ENCODE measurements around the gene TK1. TPM values are rescaled to one million over a fixed set of nuclear protein-coding genes. Genes with fewer than 3 reads are reported as not detected.

The TK1 gene
- total RNA-seq, 1 experiment from 2014 or later = 133 TPM

DNA sequence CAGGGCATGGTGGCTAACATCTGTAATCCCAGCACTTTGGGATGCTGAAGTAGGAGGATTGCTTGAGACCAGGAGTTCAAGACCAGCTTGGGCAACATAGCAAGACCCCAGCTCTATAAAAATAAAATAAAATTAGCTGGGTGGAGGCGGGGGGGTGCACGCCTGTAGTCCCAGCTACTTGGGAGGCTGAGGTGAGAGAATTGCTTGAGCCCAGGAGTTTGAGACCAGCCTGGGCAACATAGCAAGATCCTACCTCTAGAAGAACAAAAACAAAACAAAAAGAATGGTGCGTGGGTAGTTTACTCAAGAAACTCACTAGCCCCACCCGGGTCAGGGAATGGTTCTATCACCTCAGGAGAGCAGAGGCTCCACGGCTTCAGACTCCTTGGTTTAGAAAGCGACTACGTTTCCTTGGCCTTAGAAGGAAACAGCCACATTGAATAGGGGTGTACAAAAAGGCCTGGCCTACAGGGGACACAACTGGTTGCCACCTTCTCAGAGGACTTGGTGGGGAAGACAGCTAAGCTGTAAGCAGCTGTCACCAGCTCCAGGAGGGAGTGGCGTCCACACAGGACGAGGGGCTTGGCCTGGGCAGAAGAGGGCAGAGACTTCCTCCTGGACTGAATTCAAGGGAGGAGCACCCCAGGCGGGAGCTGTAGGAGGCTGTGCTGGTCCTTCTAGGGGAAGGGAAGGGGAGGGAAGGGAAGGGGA lies 716 bp downstream of the TK1 start:
- BruUV-seq (replicated peaks) = TSS peak; percentile 30
- TF ChIP-seq, protein P1, sequence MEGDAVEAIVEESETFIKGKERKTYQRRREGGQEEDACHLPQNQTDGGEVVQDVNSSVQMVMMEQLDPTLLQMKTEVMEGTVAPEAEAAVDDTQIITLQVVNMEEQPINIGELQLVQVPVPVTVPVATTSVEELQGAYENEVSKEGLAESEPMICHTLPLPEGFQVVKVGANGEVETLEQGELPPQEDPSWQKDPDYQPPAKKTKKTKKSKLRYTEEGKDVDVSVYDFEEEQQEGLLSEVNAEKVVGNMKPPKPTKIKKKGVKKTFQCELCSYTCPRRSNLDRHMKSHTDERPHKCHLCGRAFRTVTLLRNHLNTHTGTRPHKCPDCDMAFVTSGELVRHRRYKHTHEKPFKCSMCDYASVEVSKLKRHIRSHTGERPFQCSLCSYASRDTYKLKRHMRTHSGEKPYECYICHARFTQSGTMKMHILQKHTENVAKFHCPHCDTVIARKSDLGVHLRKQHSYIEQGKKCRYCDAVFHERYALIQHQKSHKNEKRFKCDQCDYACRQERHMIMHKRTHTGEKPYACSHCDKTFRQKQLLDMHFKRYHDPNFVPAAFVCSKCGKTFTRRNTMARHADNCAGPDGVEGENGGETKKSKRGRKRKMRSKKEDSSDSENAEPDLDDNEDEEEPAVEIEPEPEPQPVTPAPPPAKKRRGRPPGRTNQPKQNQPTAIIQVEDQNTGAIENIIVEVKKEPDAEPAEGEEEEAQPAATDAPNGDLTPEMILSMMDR (conservative IDR thresholded peaks at IDR 0.05; ENCODE audit: low read depth, low read length) = no peak
- no peak for TF ChIP-seq EZH2 (IDR thresholded peaks at IDR 0.05; ENCODE audit: borderline replicate concordance, low read depth, low read length, poor library complexity, severe bottlenecking)
- Histone ChIP-seq H3K36me3 (ENCODE audit: insufficient read depth, low read length, poor library complexity, severe bottlenecking) (peaks cover 42% of the 10 kb centered on the region), H3K4me3 (ENCODE audit: low read depth, low read length, poor library complexity, severe bottlenecking) (peak overlapping the region; percentile 73), H3K27ac (ENCODE audit: low read depth, low read length, poor library complexity, severe bottlenecking) (no peak overlapping the region), H3K4me1 (ENCODE audit: insufficient read depth, low read length, poor library complexity, severe bottlenecking) (peaks cover 17% of the 10 kb centered on the region), H3K9me3 (ENCODE audit: low read depth, low read length, poor library complexity, severe bottlenecking) (no peaks in the 10 kb centered on the region), H3K27me3 (replicated peaks; ENCODE audit: insufficient read depth, low read depth, low read length, poor library complexity) (no peaks in the 10 kb centered on the region)
- ChIA-PET POLR2A (ENCODE audit: low non-redundant PET) (no interaction called here), CTCF (interaction anchor here (0.5 to 1.0 kb wide), 4 partner anchors 10 to 146 kb away, joined by 3 to 8 read pairs (median 3); no protein-coding TSS in a partner anchor)
- intact Hi-C loops (cut with micrococcal nuclease; ENCODE audit: unreplicated experiment) = no loop called here
- peak; percentile 42 for DNase-seq (ENCODE audit: low spot score)

DNA sequence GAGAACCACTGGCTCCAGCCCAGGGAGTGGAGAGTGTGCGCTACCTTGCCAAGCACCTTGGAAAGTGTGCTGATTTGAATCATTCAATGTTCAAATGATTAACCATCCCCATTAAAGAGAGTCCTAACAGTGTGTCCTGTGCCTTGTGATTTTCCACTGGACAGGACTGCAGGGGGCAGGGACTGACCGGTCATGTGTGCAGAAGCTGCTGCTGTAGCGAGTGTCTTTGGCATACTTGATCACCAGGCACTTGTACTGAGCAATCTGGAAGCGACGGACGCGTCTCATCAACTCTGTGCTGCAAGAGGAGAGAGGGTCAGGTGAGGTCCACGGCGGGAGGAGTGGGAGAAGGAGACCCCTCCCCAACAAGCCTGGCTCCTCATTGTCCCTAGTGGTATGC lies 2.0 kb downstream of the TK1 start:
- CTCF ChIA-PET = no interaction called here
- intact Hi-C loops (cut with micrococcal nuclease; ENCODE audit: unreplicated experiment) = no loop called here
- TF ChIP-seq EZH2 (IDR thresholded peaks at IDR 0.05; ENCODE audit: borderline replicate concordance, low read depth, low read length, poor library complexity, severe bottlenecking) = no peak
- TF ChIP-seq, protein P1 (conservative IDR thresholded peaks at IDR 0.05; ENCODE audit: low read depth, low read length) = no peak
- no peaks in the 10 kb centered on the region for H3K9me3 ChIP-seq (ENCODE audit: low read depth, low read length, poor library complexity, severe bottlenecking)
- no peak overlapping the region for H3K27ac ChIP-seq (ENCODE audit: low read depth, low read length, poor library complexity, severe bottlenecking)
- BruUV-seq (replicated peaks) = no TSS peak
- DNase-seq (ENCODE audit: low spot score) = no peak
- peaks cover 49% of the 10 kb centered on the region for H3K36me3 ChIP-seq (ENCODE audit: insufficient read depth, low read length, poor library complexity, severe bottlenecking)
- no peaks in the 10 kb centered on the region for H3K27me3 ChIP-seq (replicated peaks; ENCODE audit: insufficient read depth, low read depth, low read length, poor library complexity)
- peaks cover 17% of the 10 kb centered on the region for H3K4me1 ChIP-seq (ENCODE audit: insufficient read depth, low read length, poor library complexity, severe bottlenecking)
- H3K4me3 ChIP-seq (ENCODE audit: low read depth, low read length, poor library complexity, severe bottlenecking) = peak overlapping the region; percentile 7
- POLR2A ChIA-PET (ENCODE audit: low non-redundant PET) = no interaction called here

DNA sequence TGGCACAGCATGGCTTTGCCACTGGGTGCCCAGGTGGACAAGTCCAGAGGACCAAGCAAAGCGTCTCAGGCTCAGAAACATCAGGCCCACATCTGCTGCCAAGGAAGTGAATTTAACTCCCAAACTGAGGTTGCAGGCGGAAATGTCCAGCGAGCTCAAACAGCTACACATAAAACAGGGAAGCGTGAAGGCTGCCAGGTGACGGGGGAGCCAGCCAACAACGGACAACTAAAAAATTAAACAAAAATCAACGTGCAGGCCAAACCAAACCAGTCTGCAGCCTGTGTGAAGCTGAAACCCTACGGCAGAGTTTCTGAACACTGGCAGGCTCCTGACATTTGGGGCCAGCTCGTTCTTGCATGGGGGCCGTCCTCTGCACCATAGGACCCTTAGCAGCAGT lies 2.5 kb downstream of the TK1 start:
- peaks cover 54% of the 10 kb centered on the region for H3K36me3 ChIP-seq (ENCODE audit: insufficient read depth, low read length, poor library complexity, severe bottlenecking)
- peaks cover 17% of the 10 kb centered on the region for H3K4me1 ChIP-seq (ENCODE audit: insufficient read depth, low read length, poor library complexity, severe bottlenecking)
- no peaks in the 10 kb centered on the region for H3K9me3 ChIP-seq (ENCODE audit: low read depth, low read length, poor library complexity, severe bottlenecking)
- no TSS peak for BruUV-seq (replicated peaks)
- TF ChIP-seq, protein P1 (conservative IDR thresholded peaks at IDR 0.05; ENCODE audit: low read depth, low read length) = no peak
- no peak for TF ChIP-seq EZH2 (IDR thresholded peaks at IDR 0.05; ENCODE audit: borderline replicate concordance, low read depth, low read length, poor library complexity, severe bottlenecking)
- POLR2A ChIA-PET (ENCODE audit: low non-redundant PET) = no interaction called here
- CTCF ChIA-PET = no interaction called here
- H3K27ac ChIP-seq (ENCODE audit: low read depth, low read length, poor library complexity, severe bottlenecking) = no peak overlapping the region
- H3K4me3 ChIP-seq (ENCODE audit: low read depth, low read length, poor library complexity, severe bottlenecking) = peak overlapping the region; percentile 7
- H3K27me3 ChIP-seq (replicated peaks; ENCODE audit: insufficient read depth, low read depth, low read length, poor library complexity) = no peaks in the 10 kb centered on the region
- intact Hi-C loops (cut with micrococcal nuclease; ENCODE audit: unreplicated experiment) = no loop called here
- DNase-seq (ENCODE audit: low spot score) = no peak

Measured in A673 (cell line).